ENCODE results near the gene MYO1A.
A peak's percentile ranks its signal among the peaks of the same experiment; 100 is the strongest.

Gene MYO1A

DNA sequence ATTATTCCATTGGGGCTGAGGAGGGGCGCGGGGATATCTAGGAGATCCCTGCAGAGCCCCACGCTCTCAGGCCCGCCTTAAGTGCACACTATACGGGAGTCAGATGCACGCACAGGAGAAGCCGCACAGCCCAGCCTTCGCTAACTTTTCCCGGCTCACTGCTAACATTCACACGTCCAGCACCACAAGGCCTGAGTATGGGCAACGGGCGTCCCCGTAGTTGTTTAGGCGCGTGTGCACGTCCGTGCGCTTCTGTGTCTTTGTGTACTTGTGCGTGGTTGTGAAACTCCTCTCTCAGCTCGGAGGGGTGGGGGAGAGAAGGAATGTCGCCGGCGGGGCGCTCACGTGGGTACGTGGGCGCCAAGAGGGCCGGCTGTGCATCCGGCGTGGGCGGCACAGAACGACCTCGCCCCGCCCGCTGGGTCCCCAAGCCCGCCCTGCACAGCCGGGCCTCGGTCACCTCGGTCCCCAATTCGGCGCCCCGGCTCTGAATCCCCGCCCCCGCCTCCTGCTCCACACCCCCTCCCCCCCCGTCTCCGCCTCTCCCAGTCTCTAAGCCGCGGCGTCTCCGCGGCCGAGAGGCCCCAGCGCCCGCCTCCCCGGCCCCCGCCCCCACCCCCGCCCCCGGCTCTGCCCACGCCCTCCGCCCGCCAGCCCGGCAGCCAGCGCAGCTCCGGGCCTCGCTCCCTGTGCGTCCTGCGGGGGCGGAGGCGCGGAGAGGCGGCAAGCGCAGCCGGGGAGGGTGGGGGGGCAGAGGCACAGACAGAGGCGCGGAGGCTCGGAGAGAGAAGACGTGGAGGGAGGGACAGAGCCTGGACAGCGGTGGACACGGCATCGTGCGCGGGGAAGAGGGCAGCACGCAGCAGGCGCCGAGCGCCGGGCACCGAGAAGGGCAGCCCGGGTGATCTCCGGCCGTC lies 38.7 kb upstream of the MYO1A start, which contains the start of gene NAB2 (continued):
- TF ChIP-seq, protein P1, sequence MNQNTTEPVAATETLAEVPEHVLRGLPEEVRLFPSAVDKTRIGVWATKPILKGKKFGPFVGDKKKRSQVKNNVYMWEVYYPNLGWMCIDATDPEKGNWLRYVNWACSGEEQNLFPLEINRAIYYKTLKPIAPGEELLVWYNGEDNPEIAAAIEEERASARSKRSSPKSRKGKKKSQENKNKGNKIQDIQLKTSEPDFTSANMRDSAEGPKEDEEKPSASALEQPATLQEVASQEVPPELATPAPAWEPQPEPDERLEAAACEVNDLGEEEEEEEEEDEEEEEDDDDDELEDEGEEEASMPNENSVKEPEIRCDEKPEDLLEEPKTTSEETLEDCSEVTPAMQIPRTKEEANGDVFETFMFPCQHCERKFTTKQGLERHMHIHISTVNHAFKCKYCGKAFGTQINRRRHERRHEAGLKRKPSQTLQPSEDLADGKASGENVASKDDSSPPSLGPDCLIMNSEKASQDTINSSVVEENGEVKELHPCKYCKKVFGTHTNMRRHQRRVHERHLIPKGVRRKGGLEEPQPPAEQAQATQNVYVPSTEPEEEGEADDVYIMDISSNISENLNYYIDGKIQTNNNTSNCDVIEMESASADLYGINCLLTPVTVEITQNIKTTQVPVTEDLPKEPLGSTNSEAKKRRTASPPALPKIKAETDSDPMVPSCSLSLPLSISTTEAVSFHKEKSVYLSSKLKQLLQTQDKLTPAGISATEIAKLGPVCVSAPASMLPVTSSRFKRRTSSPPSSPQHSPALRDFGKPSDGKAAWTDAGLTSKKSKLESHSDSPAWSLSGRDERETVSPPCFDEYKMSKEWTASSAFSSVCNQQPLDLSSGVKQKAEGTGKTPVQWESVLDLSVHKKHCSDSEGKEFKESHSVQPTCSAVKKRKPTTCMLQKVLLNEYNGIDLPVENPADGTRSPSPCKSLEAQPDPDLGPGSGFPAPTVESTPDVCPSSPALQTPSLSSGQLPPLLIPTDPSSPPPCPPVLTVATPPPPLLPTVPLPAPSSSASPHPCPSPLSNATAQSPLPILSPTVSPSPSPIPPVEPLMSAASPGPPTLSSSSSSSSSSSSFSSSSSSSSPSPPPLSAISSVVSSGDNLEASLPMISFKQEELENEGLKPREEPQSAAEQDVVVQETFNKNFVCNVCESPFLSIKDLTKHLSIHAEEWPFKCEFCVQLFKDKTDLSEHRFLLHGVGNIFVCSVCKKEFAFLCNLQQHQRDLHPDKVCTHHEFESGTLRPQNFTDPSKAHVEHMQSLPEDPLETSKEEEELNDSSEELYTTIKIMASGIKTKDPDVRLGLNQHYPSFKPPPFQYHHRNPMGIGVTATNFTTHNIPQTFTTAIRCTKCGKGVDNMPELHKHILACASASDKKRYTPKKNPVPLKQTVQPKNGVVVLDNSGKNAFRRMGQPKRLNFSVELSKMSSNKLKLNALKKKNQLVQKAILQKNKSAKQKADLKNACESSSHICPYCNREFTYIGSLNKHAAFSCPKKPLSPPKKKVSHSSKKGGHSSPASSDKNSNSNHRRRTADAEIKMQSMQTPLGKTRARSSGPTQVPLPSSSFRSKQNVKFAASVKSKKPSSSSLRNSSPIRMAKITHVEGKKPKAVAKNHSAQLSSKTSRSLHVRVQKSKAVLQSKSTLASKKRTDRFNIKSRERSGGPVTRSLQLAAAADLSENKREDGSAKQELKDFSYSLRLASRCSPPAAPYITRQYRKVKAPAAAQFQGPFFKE (tag by site-specific recombination; IDR thresholded peaks at IDR 0.05; ENCODE audit: borderline replicate concordance), result no peak
- no peak for TF ChIP-seq ZNF416 (tag by site-specific recombination; IDR thresholded peaks at IDR 0.05)
- TF ChIP-seq ZNF214 (tag by site-specific recombination; IDR thresholded peaks at IDR 0.05; ENCODE audit: borderline replicate concordance), result no peak
- TF ChIP-seq ZNF664 (tag by site-specific recombination; IDR thresholded peaks at IDR 0.05), result no peak
- TF ChIP-seq ZNF423 (tag by site-specific recombination; IDR thresholded peaks at IDR 0.05), result no peak
- TF ChIP-seq, protein P2, sequence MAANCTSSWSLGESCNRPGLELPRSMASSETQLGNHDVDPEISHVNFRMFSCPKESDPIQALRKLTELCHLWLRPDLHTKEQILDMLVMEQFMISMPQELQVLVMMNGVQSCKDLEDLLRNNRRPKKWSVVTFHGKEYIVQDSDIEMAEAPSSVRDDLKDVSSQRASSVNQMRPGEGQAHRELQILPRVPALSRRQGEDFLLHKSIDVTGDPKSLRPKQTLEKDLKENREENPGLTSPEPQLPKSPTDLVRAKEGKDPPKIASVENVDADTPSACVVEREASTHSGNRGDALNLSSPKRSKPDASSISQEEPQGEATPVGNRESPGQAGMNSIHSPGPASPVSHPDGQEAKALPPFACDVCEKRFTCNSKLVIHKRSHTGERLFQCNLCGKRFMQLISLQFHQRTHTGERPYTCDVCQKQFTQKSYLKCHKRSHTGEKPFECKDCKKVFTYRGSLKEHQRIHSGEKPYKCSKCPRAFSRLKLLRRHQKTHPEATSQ (tag by site-specific recombination; IDR thresholded peaks at IDR 0.05), result 0 out of 2 replicates have a peak, but pooled peaks have one; percentile 52
- TF ChIP-seq, protein P3, sequence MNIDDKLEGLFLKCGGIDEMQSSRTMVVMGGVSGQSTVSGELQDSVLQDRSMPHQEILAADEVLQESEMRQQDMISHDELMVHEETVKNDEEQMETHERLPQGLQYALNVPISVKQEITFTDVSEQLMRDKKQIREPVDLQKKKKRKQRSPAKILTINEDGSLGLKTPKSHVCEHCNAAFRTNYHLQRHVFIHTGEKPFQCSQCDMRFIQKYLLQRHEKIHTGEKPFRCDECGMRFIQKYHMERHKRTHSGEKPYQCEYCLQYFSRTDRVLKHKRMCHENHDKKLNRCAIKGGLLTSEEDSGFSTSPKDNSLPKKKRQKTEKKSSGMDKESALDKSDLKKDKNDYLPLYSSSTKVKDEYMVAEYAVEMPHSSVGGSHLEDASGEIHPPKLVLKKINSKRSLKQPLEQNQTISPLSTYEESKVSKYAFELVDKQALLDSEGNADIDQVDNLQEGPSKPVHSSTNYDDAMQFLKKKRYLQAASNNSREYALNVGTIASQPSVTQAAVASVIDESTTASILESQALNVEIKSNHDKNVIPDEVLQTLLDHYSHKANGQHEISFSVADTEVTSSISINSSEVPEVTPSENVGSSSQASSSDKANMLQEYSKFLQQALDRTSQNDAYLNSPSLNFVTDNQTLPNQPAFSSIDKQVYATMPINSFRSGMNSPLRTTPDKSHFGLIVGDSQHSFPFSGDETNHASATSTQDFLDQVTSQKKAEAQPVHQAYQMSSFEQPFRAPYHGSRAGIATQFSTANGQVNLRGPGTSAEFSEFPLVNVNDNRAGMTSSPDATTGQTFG (tag by site-specific recombination; IDR thresholded peaks at IDR 0.05; ENCODE audit: borderline replicate concordance), result no peak
- TF ChIP-seq ZNF561 (tag by site-specific recombination; IDR thresholded peaks at IDR 0.05; ENCODE audit: borderline replicate concordance), result 0 out of 2 replicates have a peak, but pooled peaks have one; percentile 28
- peak; percentile 7; the same call in 1 of the 2 replicates for TF ChIP-seq PATZ1 (tag by site-specific recombination; IDR thresholded peaks at IDR 0.05)
- TF ChIP-seq ZNF146 (tag by site-specific recombination; IDR thresholded peaks at IDR 0.05), result peak; percentile 38; the same call in 1 of the 2 replicates
- TF ChIP-seq HOXD13 (CRISPR knock-in tag; IDR thresholded peaks at IDR 0.05; ENCODE audit: borderline replicate concordance), result no peak
- no peak for TF ChIP-seq IKZF3 (tag by site-specific recombination; IDR thresholded peaks at IDR 0.05)
- no peak for TF ChIP-seq ZNF202 (tag by site-specific recombination; IDR thresholded peaks at IDR 0.05; ENCODE audit: borderline replicate concordance)
- no peak for TF ChIP-seq ZNF169 (tag by site-specific recombination; IDR thresholded peaks at IDR 0.05)
- TF ChIP-seq ZBTB8A (tag by site-specific recombination; IDR thresholded peaks at IDR 0.05), result peak; percentile 92
- TF ChIP-seq ZNF394 (tag by site-specific recombination; IDR thresholded peaks at IDR 0.05; ENCODE audit: borderline replicate concordance), result no peak; the same call in 1 of the 2 replicates
- no peak for TF ChIP-seq ZNF776 (tag by site-specific recombination; IDR thresholded peaks at IDR 0.05; ENCODE audit: borderline replicate concordance)
- no peak for TF ChIP-seq ZNF792 (tag by site-specific recombination; IDR thresholded peaks at IDR 0.05)
- peak; percentile 79 for TF ChIP-seq KLF8 (tag by site-specific recombination; IDR thresholded peaks at IDR 0.05)
- TF ChIP-seq, protein P4, sequence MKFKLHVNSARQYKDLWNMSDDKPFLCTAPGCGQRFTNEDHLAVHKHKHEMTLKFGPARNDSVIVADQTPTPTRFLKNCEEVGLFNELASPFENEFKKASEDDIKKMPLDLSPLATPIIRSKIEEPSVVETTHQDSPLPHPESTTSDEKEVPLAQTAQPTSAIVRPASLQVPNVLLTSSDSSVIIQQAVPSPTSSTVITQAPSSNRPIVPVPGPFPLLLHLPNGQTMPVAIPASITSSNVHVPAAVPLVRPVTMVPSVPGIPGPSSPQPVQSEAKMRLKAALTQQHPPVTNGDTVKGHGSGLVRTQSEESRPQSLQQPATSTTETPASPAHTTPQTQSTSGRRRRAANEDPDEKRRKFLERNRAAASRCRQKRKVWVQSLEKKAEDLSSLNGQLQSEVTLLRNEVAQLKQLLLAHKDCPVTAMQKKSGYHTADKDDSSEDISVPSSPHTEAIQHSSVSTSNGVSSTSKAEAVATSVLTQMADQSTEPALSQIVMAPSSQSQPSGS (tag by site-specific recombination; IDR thresholded peaks at IDR 0.05; ENCODE audit: low read depth), result no peak
- TF ChIP-seq GLIS2 (tag by site-specific recombination; IDR thresholded peaks at IDR 0.05), result no peak; the same call in 1 of the 2 replicates
- TF ChIP-seq ZNF660 (tag by site-specific recombination; IDR thresholded peaks at IDR 0.05), result peak; percentile 41; the same call in 1 of the 2 replicates
- peak; percentile 64; the same call in 1 of the 2 replicates for TF ChIP-seq REPIN1 (tag by site-specific recombination; IDR thresholded peaks at IDR 0.05; ENCODE audit: low read depth)
- TF ChIP-seq ZNF184 (tag by site-specific recombination; IDR thresholded peaks at IDR 0.05), result no peak
- peak; percentile 72; the same call in 1 of the 2 replicates for TF ChIP-seq ZBTB7A (tag by site-specific recombination; IDR thresholded peaks at IDR 0.05; ENCODE audit: low read depth)

All from HEK293 (cell line).